CD4-positive, CD25-positive, alpha-beta regulatory T cell (primary cell): Measurements from ENCODE around the gene PBOV1. TPM values are rescaled to one million over a fixed set of nuclear protein-coding genes. Genes with fewer than 3 reads are reported as not detected.

ENCODE experiments used
- ATAC-seq, 2 donors: fragments of 150-1000 bp; cut with Tn5 transposase; one replicate each; pipeline ENCODE4 v1.10.0; 2021; ENCODE audit warnings: low read depth in 2 of 2, moderate number of reproducible peaks in 2 of 2, moderate library complexity in 1 of 2
- DNase-seq, 3 donors: peaks; one replicate each; pipeline versions ENCODE4 v3.0.0 to v3.0.0-alpha.2; 2012 to 2022; ENCODE audit warnings: mixed read lengths in 1 of 3
- H3K27ac ChIP-seq: one replicate; pipeline ENCODE4 v1.7.0; 2013; ENCODE audit warnings: mild to moderate bottlenecking, low read length; ENCODE audit not compliant: insufficient read depth, poor library complexity, severe bottlenecking
- H3K27me3 ChIP-seq: one replicate; pipeline ENCODE4 v1.7.0; 2013; ENCODE audit warnings: low read length; ENCODE audit not compliant: control insufficient read depth, insufficient read depth
- H3K36me3 ChIP-seq: one replicate; pipeline ENCODE4 v1.7.0; 2013; ENCODE audit warnings: mild to moderate bottlenecking, low read length, moderate library complexity; ENCODE audit not compliant: control insufficient read depth, insufficient read depth
- H3K4me1 ChIP-seq: 2 replicates; pipeline ENCODE4 v1.7.0; 2013; ENCODE audit warnings: mild to moderate bottlenecking, low read length; ENCODE audit not compliant: insufficient read depth, control insufficient read depth, poor library complexity, severe bottlenecking
- H3K4me3 ChIP-seq: one replicate; pipeline ENCODE4 v1.7.0; 2013; ENCODE audit warnings: low read depth, mild to moderate bottlenecking, low read length, moderate library complexity
- H3K9me3 ChIP-seq, 2 experiments: 1 replicate in 1 of 2; 2 replicates in 1 of 2; pipeline ENCODE4 v1.7.0; 2013; ENCODE audit warnings: low read length in 2 of 2, mild to moderate bottlenecking in 1 of 2, moderate library complexity in 1 of 2; ENCODE audit not compliant: control insufficient read depth in 2 of 2
- H3K27ac Mint-ChIP-seq, 3 donors: one replicate each; pipeline ENCODE4 v1.8.0; 2020 to 2022; ENCODE audit warnings: mild to moderate bottlenecking in 3 of 3, mixed read lengths in 3 of 3, moderate library complexity in 2 of 3
- H3K27me3 Mint-ChIP-seq: one replicate; pipeline ENCODE4 v1.8.0; 2022; ENCODE audit warnings: mild to moderate bottlenecking, mixed read lengths
- H3K36me3 Mint-ChIP-seq: one replicate; pipeline ENCODE4 v1.8.0; 2020; ENCODE audit warnings: mixed read lengths
- H3K4me1 Mint-ChIP-seq, 4 donors: one replicate each; pipeline ENCODE4 v1.8.0; 2020 to 2022; ENCODE audit warnings: mixed read lengths in 4 of 4, mild to moderate bottlenecking in 1 of 4
- H3K4me3 Mint-ChIP-seq, 4 donors: one replicate each; pipeline ENCODE4 v1.8.0; 2020 to 2022; ENCODE audit warnings: mild to moderate bottlenecking in 4 of 4, mixed read lengths in 4 of 4, moderate library complexity in 3 of 4
- H3K9me3 Mint-ChIP-seq, 7 donors: one replicate each; pipeline ENCODE4 v1.8.0; 2020 to 2022; ENCODE audit warnings: mixed read lengths in 7 of 7, mild to moderate bottlenecking in 3 of 7, moderate library complexity in 2 of 7
- polyA plus RNA-seq, 4 donors: library from polyadenylated mRNA; unstranded; fragments of 300-500 nt; fragmentation: Illumina TruSeq; gene quantifications; one replicate each; pipeline ENCODE4 v1.2.3, GENCODE V29; 2021
- total RNA-seq: library from RNA; stranded (reverse); gene quantifications from one replicate; pipeline ENCODE4 v1.2.3, GENCODE V29; 2022

PBOV1 gene
- total and polyA plus RNA-seq, 5 donors from 2014 or later = not detected

GRCh38 chr6:138184230-138184629, 34.1 kb downstream of the PBOV1 start:
- H3K27me3 Mint-ChIP-seq = peaks cover 10% of the 10 kb centered on the region
- DNase-seq = no peak
- H3K4me3 Mint-ChIP-seq = no peak overlapping the region
- no peak overlapping the region for H3K4me3 ChIP-seq
- no peak overlapping the region for H3K27ac Mint-ChIP-seq
- H3K36me3 ChIP-seq = no peaks in the 10 kb centered on the region
- no peak overlapping the region for H3K27ac ChIP-seq
- peaks cover 0 to 8% (median 3%) of the 10 kb centered on the region in 7 donors for H3K9me3 Mint-ChIP-seq
- H3K9me3 ChIP-seq = no peaks in the 10 kb centered on the region
- no peak for ATAC-seq
- H3K4me1 Mint-ChIP-seq = no peaks in the 10 kb centered on the region
- H3K27me3 ChIP-seq = peaks cover 2% of the 10 kb centered on the region
- no peaks in the 10 kb centered on the region for H3K36me3 Mint-ChIP-seq
- H3K4me1 ChIP-seq = no peaks in the 10 kb centered on the region

GRCh38 chr6:138183790-138184134, 34.5 kb downstream of the PBOV1 start:
- Mint-ChIP-seq H3K27ac (no peak overlapping the region), H3K27me3 (peaks cover 10% of the 10 kb centered on the region)

GRCh38 chr6:138182939-138183789, 35.1 kb downstream of the PBOV1 start:
- Mint-ChIP-seq H3K4me1 (no peaks in the 10 kb centered on the region), H3K27me3 (peaks cover 10% of the 10 kb centered on the region), H3K9me3 (peaks cover 0 to 16% (median 6%) of the 10 kb centered on the region in 7 donors), H3K36me3 (no peaks in the 10 kb centered on the region), H3K27ac (no peak overlapping the region), H3K4me3 (no peak overlapping the region)
- Histone ChIP-seq H3K4me3 (no peak overlapping the region), H3K4me1 (no peaks in the 10 kb centered on the region), H3K9me3 (peaks cover 4% of the 10 kb centered on the region in 2 experiments), H3K27me3 (peaks cover 2% of the 10 kb centered on the region), H3K27ac (no peak overlapping the region), H3K36me3 (no peaks in the 10 kb centered on the region)
- no peak for DNase-seq
- no peak for ATAC-seq

More at GRCh38 chr6:138183790-138184134, 34.5 kb downstream of the PBOV1 start:
- Mint-ChIP-seq H3K9me3 (peaks cover 0 to 11% (median 3%) of the 10 kb centered on the region in 7 donors), H3K4me3 (no peak overlapping the region), H3K4me1 (no peaks in the 10 kb centered on the region), H3K36me3 (no peaks in the 10 kb centered on the region)
- ATAC-seq (no peak), DNase-seq (no peak)
- no peaks in the 10 kb centered on the region for H3K4me1 ChIP-seq
- peaks cover 0 to 3% of the 10 kb centered on the region in 2 experiments for H3K9me3 ChIP-seq
- H3K27me3 ChIP-seq = peaks cover 2% of the 10 kb centered on the region
- H3K4me3 ChIP-seq = no peak overlapping the region
- no peaks in the 10 kb centered on the region for H3K36me3 ChIP-seq
- H3K27ac ChIP-seq = no peak overlapping the region

- no peak for ATAC-seq
- no peaks in the 10 kb centered on the region for H3K36me3 ChIP-seq
- peaks cover 0 to 26% (median 12%) of the 10 kb centered on the region in 7 donors for H3K9me3 Mint-ChIP-seq
- no peaks in the 10 kb centered on the region for H3K36me3 Mint-ChIP-seq
- H3K4me1 ChIP-seq = no peaks in the 10 kb centered on the region
- H3K27ac ChIP-seq = no peak overlapping the region
- peaks cover 9% of the 10 kb centered on the region for H3K27me3 ChIP-seq
- peaks cover 13% of the 10 kb centered on the region for H3K27me3 Mint-ChIP-seq
- DNase-seq = no peak
- H3K4me1 Mint-ChIP-seq = no peaks in the 10 kb centered on the region
- no peak overlapping the region for H3K4me3 ChIP-seq
- peaks cover 9 to 15% of the 10 kb centered on the region in 2 experiments for H3K9me3 ChIP-seq
- no peak overlapping the region for H3K27ac Mint-ChIP-seq
- no peak overlapping the region for H3K4me3 Mint-ChIP-seq
Observed at GRCh38 chr6:138176652-138177232, 41.5 kb downstream of the PBOV1 start.

GRCh38 chr6:138175596-138175995, 42.7 kb downstream of the PBOV1 start:
- no peak for DNase-seq
- H3K4me3 Mint-ChIP-seq = no peak overlapping the region
- peaks cover 13% of the 10 kb centered on the region for H3K27me3 Mint-ChIP-seq
- Histone ChIP-seq H3K4me1 (no peaks in the 10 kb centered on the region), H3K27me3 (peaks cover 16% of the 10 kb centered on the region), H3K4me3 (no peak overlapping the region), H3K36me3 (no peaks in the 10 kb centered on the region), H3K27ac (no peak overlapping the region), H3K9me3 (peaks cover 9 to 15% of the 10 kb centered on the region in 2 experiments)
- ATAC-seq = no peak
- peaks cover 0 to 26% (median 12%) of the 10 kb centered on the region in 7 donors for H3K9me3 Mint-ChIP-seq
- no peaks in the 10 kb centered on the region for H3K36me3 Mint-ChIP-seq
- H3K27ac Mint-ChIP-seq = no peak overlapping the region
- no peaks in the 10 kb centered on the region for H3K4me1 Mint-ChIP-seq

Other genes with a start within 250 kb of the PBOV1 start
- 2.3 TPM for gene PERP, start 111.1 kb downstream of the PBOV1 start, total RNA-seq
- 10 to 100 TPM in 2 of 4 donors, 1 to 10 TPM in 2; 4.0 to 12.4 (median 8.1) TPM for gene PERP, start 111.1 kb downstream of the PBOV1 start, polyA plus RNA-seq
- gene ARFGEF3, start 56.6 kb downstream of the PBOV1 start, total RNA-seq = not detected
- gene ARFGEF3, start 56.6 kb downstream of the PBOV1 start, polyA plus RNA-seq = not detected
- gene SMIM28, start 159.4 kb upstream of the PBOV1 start, total RNA-seq = not detected
- gene SMIM28, start 159.4 kb upstream of the PBOV1 start, polyA plus RNA-seq = not detected
- gene HEBP2, start 185.7 kb upstream of the PBOV1 start, total RNA-seq = 57.5 TPM
- gene HEBP2, start 185.7 kb upstream of the PBOV1 start, polyA plus RNA-seq = 100 to 1,000 TPM in 1 of 4 donors, 10 to 100 TPM in 3; 65.1 to 115 (median 81.0) TPM